Gastrocnemius medialis (tissue), 4 donors: ENCODE results near the gene TAF13. TPM values are rescaled to one million over a fixed set of nuclear protein-coding genes. Genes with fewer than 3 reads are reported as not detected.
"Not testable (repeated sequence)": the region's sequence is repeated elsewhere in the genome, so short reads cannot be mapped to it uniquely, and the experiment has no call there.

Experiments used
- ATAC-seq, 2 donors: fragments of 150-250 bp; one replicate each; pipeline ENCODE4 v1.9.1; 2016
- DNase-seq, 2 donors: peaks; one replicate each; pipeline ENCODE4 v3.0.0-alpha.2; 2019
- H3K27ac ChIP-seq, 4 donors: fragments of 200-600 bp; sonication (generic); 1 replicate in 1 of 4; 2 replicates in 3 of 4; pipeline ENCODE4 v1.5.1; 2016 to 2018; ENCODE audit warnings: mild to moderate bottlenecking in 2 of 4, moderate library complexity in 1 of 4
- H3K27me3 ChIP-seq, 3 donors: fragments of 200-600 bp; sonication (generic) in 2 of 3; 1 replicate in 1 of 3; 2 replicates in 2 of 3; pipeline versions ENCODE4 v1.5.1 to v1.6.0; 2016 to 2019; ENCODE audit warnings: mild to moderate bottlenecking in 1 of 3, moderate library complexity in 1 of 3
- H3K36me3 ChIP-seq, 2 donors: fragments of 200-600 bp; sonication (generic) in 1 of 2; one replicate each; pipeline ENCODE4 v1.5.1; 2017 to 2018
- H3K4me1 ChIP-seq, 2 donors: fragments of 200-600 bp; sonication (generic) in 1 of 2; one replicate each; pipeline ENCODE4 v1.5.1; 2016 to 2017; ENCODE audit warnings: mild to moderate bottlenecking in 2 of 2
- H3K4me3 ChIP-seq, 4 donors: fragments of 200-600 bp; sonication (generic) in 3 of 4; 1 replicate in 1 of 4; 2 replicates in 3 of 4; pipeline ENCODE4 v1.5.1; 2016 to 2019; ENCODE audit warnings: mild to moderate bottlenecking in 2 of 4
- H3K9me3 ChIP-seq, 3 donors: fragments of 200-600 bp; sonication (generic) in 2 of 3; 1 replicate in 1 of 3; 2 replicates in 2 of 3; pipeline ENCODE4 v1.5.1; 2016 to 2019
- POLR2A ChIP-seq, 2 donors: fragments of 450-650 bp; IDR thresholded peaks; one replicate each; pipeline ENCODE4 v1.6.1; 2017; ENCODE audit warnings: antibody characterized with exemption in 2 of 2, mild to moderate bottlenecking in 2 of 2, moderate library complexity in 2 of 2
- in situ Hi-C, 4 donors: fragments of 200-750 bp; cut with MboI; loops; one replicate each; pipeline versions ENCODE4 v1.15.0 to v1.8.0; 2017; ENCODE audit warnings: low sequenced_read_pairs in 4 of 4
- intact Hi-C: fragments of 100-400 bp; cut with DNase I; formaldehyde crosslinking; loops from one replicate; pipeline ENCODE4 v1.15.1; 2023; ENCODE audit warnings: low total_unique reads
- total RNA-seq, 4 donors: library from RNA; depleted of rRNA; stranded (reverse); fragments of >200 nt; gene quantifications; one replicate each; pipeline versions ENCODE4 v1.1.0 to v1.2.3, GENCODE V29; 2016
- TF ChIP-seq, protein P1 (sequence below), 5 experiments: fragments of 450-650 bp in 3 of 5; fragments of 200-600 bp in 2 of 5; sonication (generic) in 2 of 5; IDR thresholded peaks in 4 of 5; conservative IDR thresholded peaks in 1 of 5; 1 replicate in 4 of 5; 2 replicates in 1 of 5; pipeline ENCODE4 v1.5.1; 2016 to 2019; ENCODE audit warnings: antibody characterized with exemption in 5 of 5, mild to moderate bottlenecking in 3 of 5, moderate library complexity in 3 of 5

Gene TAF13
- total RNA-seq, 4 donors from 2014 or later, result 28.8 to 83.3 (median 65.5) TPM

DNA sequence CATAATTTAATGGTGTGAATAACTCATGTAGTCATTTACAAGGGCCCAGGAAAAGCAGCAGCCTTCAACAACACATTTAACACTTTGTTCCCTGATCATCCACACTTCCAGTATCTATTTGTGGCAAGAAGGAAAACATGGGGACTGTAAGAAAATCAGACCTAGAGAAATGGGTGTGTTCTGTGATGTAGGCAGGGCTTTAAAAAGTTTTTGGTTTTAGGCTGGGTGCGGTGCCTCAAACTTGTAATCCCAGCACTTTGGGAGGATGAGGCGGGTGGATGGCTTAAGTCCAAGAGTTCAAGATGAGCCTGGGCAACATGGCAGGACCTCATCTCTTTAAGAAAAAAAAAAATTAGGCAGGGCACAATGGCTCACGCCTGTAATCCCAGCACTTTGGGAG lies 19.7 kb downstream of the TAF13 start:
- in situ Hi-C loops, result no loop called here
- H3K27ac ChIP-seq, result no peak overlapping the region
- ATAC-seq, result no peak

DNA sequence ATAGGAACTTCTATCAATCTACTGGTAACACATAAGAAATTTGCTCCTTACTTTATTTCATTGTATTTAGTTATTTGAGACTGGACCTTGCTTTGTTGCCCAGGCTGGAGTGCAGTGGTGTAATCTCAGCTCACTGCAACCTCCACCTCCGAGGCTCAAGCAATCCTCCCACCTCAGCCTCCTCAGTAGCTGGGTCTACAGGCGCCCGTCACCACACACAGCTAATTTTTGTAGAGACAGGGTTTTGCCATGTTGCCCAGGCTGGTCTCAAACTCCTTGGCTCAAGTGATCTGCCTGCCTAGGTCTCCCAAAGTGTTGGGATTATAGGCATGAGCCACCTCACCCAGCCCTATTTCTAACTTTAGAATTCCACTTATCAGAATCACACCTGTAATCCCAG lies 23.7 kb downstream of the TAF13 start:
- H3K9me3 ChIP-seq, DNase-seq, H3K4me3 ChIP-seq, H3K36me3 ChIP-seq, intact Hi-C loops, H3K27me3 ChIP-seq, ATAC-seq, H3K27ac ChIP-seq, in situ Hi-C loops, H3K4me1 ChIP-seq: not testable (repeated sequence)

More for the DNA sequence above, 19.7 kb downstream of the TAF13 start:
- H3K27me3 ChIP-seq, result no peaks in the 10 kb centered on the region
- intact Hi-C loops, result no loop called here
- no peak overlapping the region for H3K4me3 ChIP-seq
- TF ChIP-seq, protein P1, sequence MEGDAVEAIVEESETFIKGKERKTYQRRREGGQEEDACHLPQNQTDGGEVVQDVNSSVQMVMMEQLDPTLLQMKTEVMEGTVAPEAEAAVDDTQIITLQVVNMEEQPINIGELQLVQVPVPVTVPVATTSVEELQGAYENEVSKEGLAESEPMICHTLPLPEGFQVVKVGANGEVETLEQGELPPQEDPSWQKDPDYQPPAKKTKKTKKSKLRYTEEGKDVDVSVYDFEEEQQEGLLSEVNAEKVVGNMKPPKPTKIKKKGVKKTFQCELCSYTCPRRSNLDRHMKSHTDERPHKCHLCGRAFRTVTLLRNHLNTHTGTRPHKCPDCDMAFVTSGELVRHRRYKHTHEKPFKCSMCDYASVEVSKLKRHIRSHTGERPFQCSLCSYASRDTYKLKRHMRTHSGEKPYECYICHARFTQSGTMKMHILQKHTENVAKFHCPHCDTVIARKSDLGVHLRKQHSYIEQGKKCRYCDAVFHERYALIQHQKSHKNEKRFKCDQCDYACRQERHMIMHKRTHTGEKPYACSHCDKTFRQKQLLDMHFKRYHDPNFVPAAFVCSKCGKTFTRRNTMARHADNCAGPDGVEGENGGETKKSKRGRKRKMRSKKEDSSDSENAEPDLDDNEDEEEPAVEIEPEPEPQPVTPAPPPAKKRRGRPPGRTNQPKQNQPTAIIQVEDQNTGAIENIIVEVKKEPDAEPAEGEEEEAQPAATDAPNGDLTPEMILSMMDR (IDR thresholded peaks at IDR 0.05 in 4 of 5, conservative IDR thresholded peaks at IDR 0.05 in 1 of 5), result no peak
- TF ChIP-seq POLR2A (IDR thresholded peaks at IDR 0.05), result no peak
- no peaks in the 10 kb centered on the region for H3K9me3 ChIP-seq
- no peak for DNase-seq
- no peaks in the 10 kb centered on the region for H3K4me1 ChIP-seq
- H3K36me3 ChIP-seq, result no peaks in the 10 kb centered on the region

DNA sequence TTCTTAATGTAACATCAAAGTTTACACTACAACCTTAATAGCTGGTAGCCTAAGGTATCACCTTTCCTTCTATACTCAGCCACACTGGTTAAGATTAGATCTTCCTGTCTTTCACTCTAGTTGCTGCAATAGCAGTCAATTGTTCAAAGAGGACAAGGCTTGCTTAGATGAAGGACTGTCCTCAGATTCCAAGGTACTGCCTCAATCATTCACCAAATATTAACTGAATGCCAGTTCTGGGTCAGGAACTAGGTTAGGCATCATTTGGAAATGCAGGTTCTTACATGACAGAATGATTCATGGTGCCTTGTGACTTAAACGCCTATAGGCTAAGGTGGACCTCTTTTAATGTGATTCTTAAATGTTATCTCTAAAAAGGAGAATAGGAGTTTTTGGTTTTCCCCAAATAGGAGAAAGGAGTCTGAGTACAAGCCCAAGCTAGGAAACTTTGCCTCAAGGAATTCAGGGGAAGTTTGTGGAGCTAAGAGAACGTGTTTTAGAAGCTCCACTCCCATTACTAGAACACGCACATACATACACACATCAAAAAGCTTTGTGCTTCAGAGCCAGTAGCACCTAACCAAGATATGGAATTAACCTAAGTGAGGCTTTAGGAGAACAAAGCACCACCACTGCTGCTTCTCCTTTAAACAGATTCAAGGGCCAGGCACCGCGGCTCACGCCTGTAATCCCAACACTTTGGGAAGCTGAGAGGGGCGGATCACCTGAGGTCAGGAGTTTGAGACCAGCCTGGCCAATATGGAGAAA lies 25.4 kb downstream of the TAF13 start:
- no peaks in the 10 kb centered on the region for H3K9me3 ChIP-seq
- DNase-seq (no peak), ATAC-seq (no peak)
- intact Hi-C loops (no loop called here), in situ Hi-C loops (no loop called here)
- H3K36me3 ChIP-seq, result no peaks in the 10 kb centered on the region
- H3K4me1 ChIP-seq, result no peaks in the 10 kb centered on the region
- no peak for TF ChIP-seq POLR2A (IDR thresholded peaks at IDR 0.05)
- TF ChIP-seq, protein P1 (IDR thresholded peaks at IDR 0.05 in 4 of 5, conservative IDR thresholded peaks at IDR 0.05 in 1 of 5), result no peak
- H3K4me3 ChIP-seq, result no peak overlapping the region
- H3K27me3 ChIP-seq, result no peaks in the 10 kb centered on the region
- no peak overlapping the region for H3K27ac ChIP-seq

DNA sequence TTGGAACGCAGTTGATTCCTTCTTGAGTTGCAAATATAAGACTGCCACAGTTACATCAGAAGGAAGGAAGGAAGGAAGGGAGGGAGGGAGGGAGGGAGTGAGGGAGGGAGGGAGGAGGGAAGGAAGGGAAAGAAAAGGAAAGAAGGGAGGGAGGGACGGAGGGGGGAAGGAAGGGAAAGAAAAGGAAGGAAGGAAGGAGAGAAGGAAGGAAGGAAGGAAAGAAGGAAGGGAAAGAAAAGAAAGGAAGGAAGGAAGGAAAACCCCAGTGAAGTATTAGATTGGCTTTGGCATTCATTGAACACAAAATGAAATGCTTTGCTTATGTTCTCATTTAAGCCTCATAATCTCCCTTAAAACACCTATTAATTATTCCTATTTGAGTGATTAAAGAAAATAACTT lies 27.5 kb downstream of the TAF13 start:
- no peak overlapping the region for H3K27ac ChIP-seq
- no peaks in the 10 kb centered on the region for H3K36me3 ChIP-seq
- TF ChIP-seq, protein P1 (IDR thresholded peaks at IDR 0.05 in 4 of 5, conservative IDR thresholded peaks at IDR 0.05 in 1 of 5), result no peak
- no peak for TF ChIP-seq POLR2A (IDR thresholded peaks at IDR 0.05)
- in situ Hi-C loops, result no loop called here
- no peaks in the 10 kb centered on the region for H3K9me3 ChIP-seq
- no peaks in the 10 kb centered on the region for H3K4me1 ChIP-seq
- intact Hi-C loops, result no loop called here
- no peak for DNase-seq
- H3K4me3 ChIP-seq, result no peak overlapping the region
- no peak for ATAC-seq
- no peaks in the 10 kb centered on the region for H3K27me3 ChIP-seq

DNA sequence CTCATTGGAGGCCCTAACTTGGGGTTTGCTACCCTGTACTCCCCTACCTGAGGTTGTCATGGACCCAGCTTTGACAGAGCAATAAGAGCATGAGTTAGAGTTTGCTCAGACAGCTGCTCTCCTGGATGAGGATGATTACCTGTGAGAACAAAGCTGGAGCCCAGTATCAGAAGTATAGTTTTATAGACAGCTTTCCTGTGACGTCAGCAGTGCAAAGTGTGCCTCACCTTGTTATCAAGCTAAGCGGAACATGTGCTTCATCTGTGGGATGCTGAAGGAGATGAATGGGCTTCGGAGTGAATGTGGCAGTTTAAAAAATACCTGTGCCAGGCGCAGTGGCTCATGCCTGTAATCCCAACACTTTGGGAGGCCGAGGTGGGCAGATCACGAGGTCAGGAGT lies 28.5 kb downstream of the TAF13 start:
- H3K9me3 ChIP-seq, result no peaks in the 10 kb centered on the region
- no peaks in the 10 kb centered on the region for H3K36me3 ChIP-seq
- TF ChIP-seq POLR2A (IDR thresholded peaks at IDR 0.05), result no peak
- TF ChIP-seq, protein P1 (IDR thresholded peaks at IDR 0.05 in 4 of 5, conservative IDR thresholded peaks at IDR 0.05 in 1 of 5), result no peak
- H3K4me1 ChIP-seq, result no peaks in the 10 kb centered on the region
- H3K4me3 ChIP-seq, result no peak overlapping the region
- no peak for ATAC-seq
- H3K27me3 ChIP-seq, result no peaks in the 10 kb centered on the region
- in situ Hi-C loops (no loop called here), intact Hi-C loops (no loop called here)
- no peak for DNase-seq
- H3K27ac ChIP-seq, result no peak overlapping the region
